Measurements from ENCODE around the gene CDC16. TPM values are rescaled to one million over a fixed set of nuclear protein-coding genes. Genes with fewer than 3 reads are reported as not detected.

The CDC16 gene
- total and polyA plus RNA-seq, 2 of the 8 experiments (the other 6 are each of a cell fraction or from before 2014, with no cell fraction given): 42.5 to 83.4 TPM

- TF ChIP-seq RAD21 (IDR thresholded peaks at IDR 0.05 in 1 of 2, conservative IDR thresholded peaks at IDR 0.05 in 1 of 2; ENCODE audit: low read depth in 2 of 2, low read length in 2 of 2) (no peak), EGR1 (IDR thresholded peaks at IDR 0.05; ENCODE audit: borderline replicate concordance, low read depth, low read length) (no peak), E2F6 (IDR thresholded peaks at IDR 0.05) (no peak), GABPA (IDR thresholded peaks at IDR 0.05; ENCODE audit: borderline replicate concordance, insufficient read depth, low read length) (no peak)
These were observed 29.8 kb upstream of the CDC16 start (continued) for GRCh38 chr13:114204894-114205293.
